SIG-M5 treated with dmso at 0.1 percent for 504 hours (cell line): ENCODE measurements around the gene SRSF12.

Experiments
- DNase-seq: peaks from one replicate; lab custom pipeline; 2025; ENCODE audit not compliant: unreplicated experiment; lab: John Stamatoyannopoulos, UW

The SRSF12 gene

DNA sequence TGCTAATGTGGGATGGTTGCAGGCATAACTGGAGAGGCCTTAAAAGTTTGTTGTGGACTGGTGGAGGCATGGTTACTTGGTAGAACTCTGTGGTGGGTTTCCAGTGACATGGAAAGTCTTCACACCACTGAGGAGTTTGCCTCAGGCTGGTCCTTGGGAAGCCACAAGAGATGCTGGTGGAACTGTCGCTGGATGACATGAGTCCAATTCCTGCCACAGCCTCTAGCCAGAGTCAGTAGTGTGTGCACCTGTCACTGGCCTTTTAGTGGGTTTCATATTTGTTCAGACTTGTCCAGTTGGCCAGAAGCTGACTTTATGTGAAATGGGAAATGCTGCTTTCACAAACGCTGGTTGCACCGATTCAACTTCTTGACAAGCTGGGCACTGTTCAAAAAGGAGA, 13.7 kb upstream of the SRSF12 start:
- DNase-seq, result no peak

GRCh38 chr6:89128256-89128671, 10.4 kb upstream of the SRSF12 start:
- DNase-seq, result peak; percentile 26

DNA sequence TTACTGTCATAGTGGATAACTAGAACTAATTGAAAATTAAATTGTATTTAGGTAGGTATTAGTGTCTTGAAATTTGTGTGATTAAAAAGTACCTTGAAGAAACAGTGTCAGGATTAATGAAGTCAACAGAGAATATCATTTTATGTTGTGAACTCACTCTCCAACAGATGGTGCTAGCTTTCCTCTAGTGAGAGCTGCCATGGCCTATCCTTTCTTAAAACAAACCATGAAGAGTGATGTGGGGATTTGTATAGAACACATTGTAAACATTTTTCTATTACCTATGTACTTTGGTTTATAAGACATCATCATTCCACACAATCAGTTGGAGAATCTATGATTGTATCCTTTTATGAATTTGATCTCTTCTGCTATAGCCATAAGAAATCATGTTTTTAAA, 4.8 kb upstream of the SRSF12 start:
- DNase-seq, result peak; percentile 38

DNA sequence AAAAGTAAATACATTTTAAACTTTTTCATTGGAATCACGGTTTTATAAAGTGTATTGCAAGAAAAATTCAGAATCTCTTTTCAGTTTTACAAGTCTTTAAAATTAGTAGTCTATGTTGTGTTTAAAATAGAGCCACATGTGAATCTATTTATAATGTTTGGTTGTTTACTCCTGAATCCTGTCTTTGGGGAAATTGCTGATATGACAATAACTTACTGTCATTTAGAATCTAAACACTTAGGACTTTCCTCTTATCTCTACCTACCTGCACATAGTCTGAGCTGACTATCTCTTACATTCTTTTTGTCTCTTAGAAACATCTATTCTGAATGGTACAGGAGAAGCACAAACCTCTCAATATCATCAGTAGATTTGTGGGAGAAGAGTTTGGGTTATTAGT, 4.1 kb upstream of the SRSF12 start:
- DNase-seq, result no peak

DNA sequence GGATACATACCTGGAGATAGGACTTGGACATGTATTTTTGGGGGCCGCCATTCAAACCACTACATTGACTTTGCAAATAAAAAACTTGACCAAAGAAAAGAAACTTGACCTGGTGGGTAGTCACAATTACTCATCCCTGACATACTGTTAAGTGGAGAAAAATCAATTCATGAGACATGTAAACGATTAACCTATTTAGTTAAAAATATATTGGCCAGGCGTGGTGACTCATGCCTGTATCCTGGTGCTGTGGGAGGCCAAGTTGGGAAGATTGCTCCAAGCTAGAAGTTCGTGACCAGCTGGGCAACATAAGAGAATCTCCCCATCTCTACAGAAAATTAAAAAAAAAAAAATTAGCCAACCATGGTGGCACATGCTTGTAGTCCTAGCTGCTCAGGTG, 2.5 kb upstream of the SRSF12 start:
- DNase-seq, result no peak

- no peak for DNase-seq
These were observed 1.1 kb upstream of the SRSF12 start for GRCh38 chr6:89118931-89119330.

- DNase-seq, result no peak
These were observed 1.2 kb downstream of the SRSF12 start for GRCh38 chr6:89116702-89117101.

DNA sequence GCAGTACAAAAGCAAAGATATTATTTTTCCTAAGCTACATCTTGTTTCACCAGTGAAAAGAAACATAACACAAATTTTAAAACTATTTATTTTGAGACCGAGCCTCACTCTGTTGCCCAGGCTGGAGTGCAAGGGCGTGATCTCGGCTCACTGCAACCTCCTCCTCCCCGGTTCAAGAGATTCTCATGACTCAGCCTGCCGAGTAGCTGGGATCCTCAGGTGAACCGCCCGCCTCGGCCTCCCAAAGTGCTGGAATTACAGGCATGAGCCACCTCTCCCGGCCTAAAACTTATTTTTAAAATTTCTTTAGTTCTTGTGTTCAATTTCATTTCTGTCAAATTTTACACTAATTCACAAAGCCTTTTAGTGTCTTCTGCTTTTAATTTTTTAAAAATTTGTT, 5.9 kb downstream of the SRSF12 start:
- no peak for DNase-seq

GRCh38 chr6:89110284-89110683, 7.6 kb downstream of the SRSF12 start:
- no peak for DNase-seq

GRCh38 chr6:89100114-89100513, 17.8 kb downstream of the SRSF12 start:
- no peak for DNase-seq

DNA sequence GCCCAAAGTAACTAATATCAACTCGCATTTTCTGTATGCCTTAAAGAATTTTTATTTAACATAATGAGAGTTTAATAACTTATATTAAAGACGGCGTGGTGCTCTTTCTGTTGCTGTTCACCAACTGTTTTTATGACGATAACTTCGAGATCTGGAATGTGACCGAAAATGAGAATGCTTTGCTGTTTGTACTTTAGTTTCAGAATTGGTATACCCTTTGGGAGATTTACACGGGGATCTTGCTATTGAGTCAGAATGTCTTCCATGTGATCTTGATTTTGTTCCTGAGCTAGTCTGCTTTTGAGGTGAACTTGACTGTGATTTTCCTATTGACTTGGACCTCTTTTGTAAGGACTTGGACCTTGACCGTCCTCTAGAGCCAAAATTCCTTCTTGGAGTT, 19.4 kb downstream of the SRSF12 start:
- no peak for DNase-seq

GRCh38 chr6:89087881-89088280, 30.0 kb downstream of the SRSF12 start:
- DNase-seq, result peak; percentile 45

DNA sequence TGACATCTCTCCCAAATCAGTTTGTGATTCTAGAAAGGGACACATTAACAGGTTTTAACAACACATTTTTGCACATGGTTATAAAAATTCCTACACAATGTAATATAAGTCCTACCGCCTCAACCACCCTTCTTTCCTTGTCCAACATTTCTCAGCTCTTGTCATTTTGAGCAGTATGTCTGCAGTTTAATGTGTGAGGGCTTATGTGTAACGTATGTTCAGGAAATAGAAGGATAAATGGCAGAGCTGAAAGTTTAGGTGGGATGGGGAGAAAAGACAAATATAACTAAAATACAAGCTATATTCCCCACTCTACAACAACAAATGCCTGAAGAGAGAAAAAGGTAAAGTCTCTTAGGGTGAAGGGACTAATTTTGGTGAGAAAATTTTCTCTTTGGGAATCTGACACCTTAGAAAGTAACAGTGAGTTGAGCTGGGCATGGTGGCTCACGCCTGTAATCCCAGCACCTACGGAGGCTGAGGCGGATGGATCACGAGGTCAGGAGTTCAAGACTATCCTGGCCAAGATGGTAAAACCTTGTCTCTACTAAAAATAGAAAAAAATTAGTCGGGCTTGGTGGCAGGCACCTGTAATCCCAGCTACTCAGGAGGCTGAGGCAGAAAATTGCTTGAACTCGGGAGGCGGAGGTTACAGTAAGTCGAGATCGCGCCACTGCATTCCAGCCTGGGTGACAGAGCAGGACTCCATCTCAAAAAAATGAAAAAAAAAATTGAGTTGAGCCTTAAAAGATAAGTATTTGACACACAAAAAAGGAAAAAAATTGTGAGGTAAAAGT, 32.3 kb downstream of the SRSF12 start:
- no peak for DNase-seq

DNA sequence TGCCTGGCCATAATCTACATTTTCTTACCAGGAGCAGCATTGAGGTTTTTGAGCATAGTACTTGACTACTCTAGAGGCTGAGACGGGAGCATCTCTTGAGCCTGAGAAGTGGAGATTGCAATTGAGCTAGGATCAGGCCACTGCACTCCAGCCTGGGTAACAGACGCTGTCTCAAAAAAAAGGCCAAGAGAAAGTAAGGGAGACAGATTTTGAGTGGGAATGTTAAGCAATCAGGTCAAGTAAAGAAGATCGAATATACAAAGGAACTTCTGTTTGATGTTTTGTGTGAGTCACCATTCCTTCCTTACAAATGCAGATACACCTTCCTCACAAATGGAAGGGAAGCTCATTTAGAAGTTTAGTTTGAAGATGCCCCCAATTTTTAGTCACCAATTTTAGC, 32.9 kb downstream of the SRSF12 start:
- DNase-seq, result no peak

- no peak for DNase-seq
These were observed 33.3 kb downstream of the SRSF12 start for GRCh38 chr6:89084542-89084941.

DNA sequence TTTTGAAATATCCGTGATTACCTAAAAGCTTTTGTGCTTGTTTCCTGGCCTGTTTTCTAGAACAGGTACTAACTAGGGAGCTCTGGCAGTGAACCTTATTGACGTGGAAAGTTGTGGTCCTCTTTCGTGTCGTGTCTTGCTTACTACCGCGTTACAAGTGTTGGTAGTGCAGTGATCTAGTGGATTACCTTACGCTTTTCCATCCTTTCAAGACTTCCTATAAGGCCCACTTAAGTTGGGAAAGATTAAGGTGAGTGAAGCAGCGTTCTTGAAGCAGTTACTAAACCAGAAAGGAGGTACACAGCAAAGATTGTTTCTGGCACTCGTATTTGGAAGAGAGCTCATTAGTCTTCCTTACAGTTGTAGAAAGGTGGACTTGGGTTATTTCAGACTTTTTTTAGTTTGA, 35.4 kb downstream of the SRSF12 start:
- no peak for DNase-seq

DNA sequence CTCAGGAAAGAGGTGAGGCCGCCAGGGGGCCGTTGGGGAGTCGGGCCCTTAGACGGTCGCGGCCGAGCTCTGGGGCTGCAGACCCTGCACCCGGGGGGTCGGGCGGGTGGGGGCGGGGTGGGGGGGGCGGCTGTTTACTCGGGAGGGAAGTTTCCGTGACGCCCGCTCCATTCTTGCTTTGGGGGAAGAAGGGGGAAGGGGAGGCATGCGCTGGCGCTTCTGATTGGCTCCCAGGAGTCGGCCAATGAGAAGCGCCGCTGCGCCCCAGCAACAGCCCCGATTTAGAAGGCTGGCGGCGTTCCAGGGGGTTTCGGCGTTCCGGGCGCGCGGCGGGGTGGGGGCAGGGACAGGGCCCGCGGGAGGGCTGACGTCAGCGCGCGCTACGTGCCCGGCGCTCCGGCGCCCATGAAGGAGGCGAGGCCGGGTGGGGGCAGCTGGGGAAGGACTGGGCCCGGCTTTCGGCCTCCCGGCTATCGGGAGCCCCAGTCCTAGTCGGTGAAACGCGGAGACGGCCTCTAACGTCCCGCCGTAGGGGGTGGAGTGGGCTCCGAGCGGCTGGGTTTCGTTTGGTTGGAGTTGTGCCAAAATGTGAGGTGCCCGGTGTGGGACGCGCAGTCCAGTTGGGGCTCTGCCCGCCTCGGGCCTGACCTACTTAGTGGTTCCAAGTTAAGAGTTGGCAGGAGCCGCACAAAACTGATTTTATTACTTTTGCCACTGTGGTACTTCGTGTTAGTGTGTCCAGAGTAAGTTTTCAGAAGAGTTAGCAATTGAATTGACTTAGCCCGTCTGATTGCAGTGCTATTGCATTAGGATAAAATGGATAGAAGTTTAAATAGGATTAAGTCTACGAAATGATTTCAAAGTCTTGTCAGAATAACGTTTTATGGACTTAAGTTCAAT, 36.2 kb downstream of the SRSF12 start:
- DNase-seq, result peak; percentile 95

DNA sequence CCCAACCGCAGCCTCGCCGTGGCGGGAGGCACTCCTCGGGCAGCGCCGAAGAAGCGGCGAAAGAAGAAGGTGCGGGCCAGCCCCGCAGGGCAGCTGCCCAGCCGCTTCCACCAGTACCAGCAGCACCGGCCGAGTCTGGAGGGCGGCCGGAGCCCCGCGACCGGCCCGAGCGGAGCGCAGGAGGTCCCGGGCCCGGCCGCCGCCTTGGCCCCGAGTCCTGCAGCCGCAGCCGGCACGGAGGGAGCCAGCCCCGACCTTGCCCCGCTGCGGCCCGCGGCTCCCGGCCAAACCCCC, 36.8 kb downstream of the SRSF12 start:
- DNase-seq, result no peak

- peak; percentile 96 for DNase-seq
These were observed 37.4 kb downstream of the SRSF12 start, which contains the start of gene PNRC1 for GRCh38 chr6:89080281-89081128. Gene PNRC1, plus strand, starts transcription at chr6:89080751. Its CDS starts 144 bp downstream, at chr6:89080895.

DNA sequence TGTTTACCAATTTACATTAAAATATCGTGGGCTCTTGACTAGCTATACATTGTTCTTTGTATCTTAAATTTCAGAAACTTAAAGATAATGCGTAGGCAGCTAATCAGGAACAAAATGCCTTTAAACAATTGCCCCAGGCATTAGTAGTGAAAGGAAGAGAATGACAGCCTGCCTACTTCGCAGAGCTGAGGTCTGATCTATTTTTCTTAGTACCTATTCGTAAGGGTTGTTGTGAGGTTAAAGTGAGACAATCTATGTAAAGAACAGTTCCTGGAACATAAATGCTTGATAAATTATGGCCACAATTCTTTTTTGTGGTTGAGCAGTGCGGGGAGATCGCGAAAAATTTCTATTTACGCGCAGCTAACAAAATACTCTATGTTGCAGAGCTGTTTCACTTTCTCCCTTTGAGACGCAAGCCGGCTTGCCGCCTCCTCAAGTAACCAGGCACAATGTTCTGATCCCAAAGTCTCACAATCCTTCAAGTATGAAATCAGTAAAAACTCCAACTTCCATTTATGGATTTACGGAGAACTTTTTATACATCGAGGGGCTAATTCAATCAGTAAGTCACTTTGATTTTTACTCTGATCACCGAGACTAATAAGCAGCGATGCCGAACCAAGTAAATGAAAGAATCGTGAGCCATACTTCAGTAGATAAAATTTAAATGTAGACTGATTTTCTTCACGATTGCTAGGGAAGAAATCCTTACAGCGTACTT, 38.2 kb downstream of the SRSF12 start:
- peak; percentile 56 for DNase-seq

- no peak for DNase-seq
These were observed 44.0 kb downstream of the SRSF12 start for GRCh38 chr6:89073840-89074239.
